Amniotic epithelial cell (primary cell): Measurements from ENCODE around the gene SCT.

ENCODE experiments used
- DNase-seq: peaks from one replicate; pipeline ENCODE4 v3.0.0-alpha.2; 2010; ENCODE audit warnings: low read depth

The SCT gene

GRCh38 chr11:610146-610801 is 16.7 kb downstream of the SCT start:
- DNase-seq: no peak

GRCh38 chr11:609341-609811 is 17.6 kb downstream of the SCT start:
- DNase-seq: no peak

GRCh38 chr11:608791-609251 is 18.2 kb downstream of the SCT start:
- no peak for DNase-seq

- DNase-seq: no peak
Observed at GRCh38 chr11:607971-608659, 18.9 kb downstream of the SCT start.

DNA sequence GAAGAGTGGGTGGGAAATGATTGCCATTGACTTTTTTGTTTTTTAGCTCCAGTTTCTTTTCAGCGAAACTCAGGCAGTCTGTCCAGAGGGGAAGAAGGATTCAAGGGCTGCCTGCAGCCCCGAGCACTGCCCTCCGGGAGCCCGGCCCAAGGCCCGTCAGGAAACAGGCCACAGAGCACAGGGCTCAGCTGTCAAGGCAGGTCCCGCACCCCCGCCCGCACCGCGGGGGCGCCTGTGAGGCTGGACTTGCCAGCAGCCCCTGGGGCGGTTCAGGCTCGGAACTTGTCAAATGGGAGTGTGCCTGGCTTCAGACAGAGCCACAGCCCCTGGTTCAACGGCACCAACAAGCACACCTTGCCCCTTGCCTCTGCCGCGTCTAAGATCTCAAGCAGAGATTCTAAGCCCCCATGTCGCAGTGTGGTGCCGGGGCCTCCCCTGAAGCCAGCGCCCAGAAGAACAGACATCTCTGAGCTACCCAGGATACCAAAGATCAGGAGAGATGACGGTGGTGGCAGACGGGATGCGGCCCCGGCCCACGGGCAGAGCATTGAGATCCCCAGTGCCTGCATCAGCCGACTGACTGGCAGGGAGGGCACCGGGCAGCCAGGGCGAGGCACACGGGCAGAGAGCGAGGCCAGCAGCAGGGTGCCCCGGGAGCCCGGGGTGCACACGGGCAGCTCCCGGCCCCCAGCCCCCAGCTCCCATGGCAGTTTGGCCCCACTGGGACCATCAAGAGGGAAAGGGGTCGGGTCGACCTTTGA is 19.8 kb downstream of the SCT start:
- no peak for DNase-seq

GRCh38 chr11:606245-606644 is 20.7 kb downstream of the SCT start:
- peak; percentile 93 for DNase-seq

DNA sequence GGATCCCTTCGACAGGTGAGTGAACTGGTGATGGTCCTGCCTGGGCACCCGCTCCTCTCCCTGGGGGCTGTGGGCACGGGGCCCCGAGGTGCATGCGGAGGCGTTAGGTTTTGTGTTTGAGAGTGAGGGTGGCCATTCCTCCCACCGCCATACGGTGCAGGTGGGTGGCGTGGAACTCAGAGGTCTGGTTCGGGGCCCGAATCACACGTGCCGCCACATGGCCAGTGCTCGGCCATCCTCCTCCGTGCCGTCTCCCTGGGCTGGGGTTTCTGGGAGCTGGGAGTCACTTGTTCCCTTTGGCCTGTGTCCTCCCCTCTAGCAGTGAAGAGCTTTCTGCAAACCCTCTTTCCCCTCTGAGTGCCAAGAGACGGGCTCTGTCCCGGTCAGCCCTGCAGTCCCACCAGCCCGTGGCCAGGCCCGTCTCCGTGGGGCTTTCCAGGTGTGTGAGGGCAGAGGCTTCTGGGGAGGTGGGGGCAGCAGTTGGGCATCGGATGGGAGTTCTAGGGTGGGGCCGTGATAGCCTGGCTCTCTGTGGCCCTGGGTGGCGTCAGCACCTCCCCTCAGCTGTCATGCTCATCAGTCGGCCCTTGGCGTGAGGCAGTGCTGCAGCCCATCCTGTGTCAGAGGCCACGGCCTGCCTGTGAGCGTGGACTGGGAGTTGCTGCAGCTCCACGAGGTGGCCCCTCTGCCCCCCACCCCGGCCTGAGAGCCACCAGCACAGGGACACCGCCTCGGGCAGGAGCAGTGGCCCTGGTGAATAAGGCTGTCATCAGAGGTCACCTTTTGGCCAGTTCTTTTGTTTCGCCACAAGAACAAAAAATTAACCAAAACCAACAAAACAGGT is 21.5 kb downstream of the SCT start:
- DNase-seq: no peak

DNA sequence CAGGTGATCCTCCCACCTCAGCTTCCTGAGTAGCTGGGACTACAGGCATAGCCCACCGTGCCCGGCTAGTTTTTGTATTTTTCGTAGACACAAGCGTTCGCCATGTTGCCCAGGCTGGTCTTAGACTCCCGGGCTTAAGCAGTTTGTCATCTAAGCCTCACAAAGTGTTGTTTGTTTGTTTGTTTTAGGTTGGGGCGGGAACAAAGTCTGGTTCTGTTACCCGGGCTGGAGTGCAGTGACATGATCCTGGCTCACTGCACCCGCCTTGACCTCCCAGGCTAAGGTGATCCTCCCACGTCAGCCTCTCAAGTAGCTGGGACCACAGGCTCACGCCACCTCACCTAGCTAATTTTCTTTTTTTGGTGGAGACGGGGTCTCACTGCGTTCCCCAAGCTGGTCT is 23.8 kb downstream of the SCT start:
- no peak for DNase-seq

DNA sequence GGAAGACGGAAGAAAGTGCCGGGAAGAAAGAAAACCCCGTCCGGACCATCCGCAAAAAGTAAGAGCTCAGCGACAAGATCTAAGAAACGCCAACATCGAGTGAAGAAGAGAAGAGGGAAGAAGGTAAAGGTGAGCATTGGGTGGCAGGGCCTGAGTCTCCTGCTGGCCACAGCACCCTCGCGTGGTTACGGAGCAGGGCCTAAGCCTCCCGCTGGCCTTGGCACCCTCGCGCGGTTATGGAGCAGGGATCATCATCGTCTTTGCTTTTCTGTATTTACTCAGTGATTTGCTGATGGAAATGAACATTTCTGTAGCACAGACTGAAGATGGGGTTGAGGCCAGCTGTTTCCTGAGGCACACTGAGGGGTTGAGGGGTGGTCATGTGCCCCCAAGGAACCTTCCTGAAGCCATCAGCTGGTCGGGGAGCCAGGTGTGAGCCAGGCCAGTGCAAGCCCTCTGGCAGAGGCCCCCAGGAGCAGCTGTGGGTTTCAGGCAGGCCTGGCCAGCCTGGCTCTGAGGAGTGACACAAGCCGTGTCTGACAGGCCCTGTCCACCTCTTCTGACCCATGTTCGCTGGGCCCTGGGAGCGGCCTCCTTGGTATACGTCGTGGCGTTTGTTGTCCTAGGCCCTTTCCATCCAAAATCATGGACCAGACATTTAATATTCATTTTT is 25.3 kb downstream of the SCT start:
- DNase-seq: no peak

GRCh38 chr11:598005-598680 is 28.8 kb downstream of the SCT start:
- DNase-seq: no peak

GRCh38 chr11:597166-597725 is 29.7 kb downstream of the SCT start:
- no peak for DNase-seq

DNA sequence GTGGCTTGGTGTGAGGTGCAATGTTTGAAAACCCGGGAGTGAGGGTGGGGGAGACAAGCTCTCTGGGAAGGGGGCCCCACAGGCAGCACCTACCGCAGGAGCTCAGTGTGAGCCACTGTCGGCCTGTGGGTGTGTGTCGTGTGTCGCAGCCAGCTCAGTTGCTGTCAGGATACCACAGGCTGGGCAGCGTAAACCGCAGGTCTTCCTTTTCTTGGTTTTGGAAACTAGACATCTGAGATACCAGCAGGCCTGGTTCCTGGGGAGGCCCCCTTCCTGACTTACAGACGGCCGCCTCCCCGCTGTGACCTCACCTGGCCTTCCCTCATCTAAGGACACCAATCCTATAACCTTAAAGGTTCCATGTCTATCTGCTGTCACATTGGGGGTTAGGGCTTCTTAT is 30.6 kb downstream of the SCT start:
- DNase-seq: no peak

DNA sequence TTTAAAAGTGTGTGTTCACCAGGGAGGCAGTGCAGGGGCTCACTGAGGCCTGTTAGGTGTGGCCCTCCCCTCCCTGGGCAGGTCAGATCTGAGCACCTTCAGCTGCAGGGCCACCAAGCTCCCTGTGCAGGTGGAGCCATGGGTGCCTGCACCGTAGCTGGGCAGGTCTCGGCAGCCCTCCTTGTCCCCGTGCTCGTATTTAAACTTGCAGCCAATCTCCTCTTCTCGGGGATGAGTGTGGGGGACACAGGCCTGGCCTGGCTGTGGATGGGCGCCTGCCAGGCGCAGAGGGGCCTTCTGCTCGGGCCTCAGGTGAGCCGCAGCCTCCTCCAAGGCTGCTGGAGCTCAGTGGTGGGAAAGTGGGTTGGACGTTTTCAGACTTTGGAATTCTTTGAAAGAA is 31.6 kb downstream of the SCT start:
- DNase-seq: no peak

DNA sequence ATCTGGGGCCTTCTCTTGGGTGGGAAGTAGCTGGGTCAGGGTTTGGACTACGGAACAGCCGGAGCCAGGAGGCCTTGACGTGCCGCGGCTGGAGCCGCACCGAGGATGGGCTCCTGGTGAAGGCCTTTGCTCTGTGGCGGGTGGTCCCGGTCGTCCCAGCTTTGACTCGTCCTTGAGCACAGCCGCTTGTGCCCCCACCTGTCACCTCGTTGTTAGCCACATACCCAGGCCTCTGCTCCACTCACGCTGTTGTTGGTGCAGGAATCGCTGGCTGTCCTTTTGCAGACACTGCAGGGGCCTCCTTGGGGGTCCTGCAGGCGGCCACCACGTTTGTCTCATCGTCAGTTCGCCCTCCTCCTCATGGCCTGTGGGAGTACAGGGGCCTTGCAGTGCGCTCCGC is 33.6 kb downstream of the SCT start:
- no peak for DNase-seq

DNA sequence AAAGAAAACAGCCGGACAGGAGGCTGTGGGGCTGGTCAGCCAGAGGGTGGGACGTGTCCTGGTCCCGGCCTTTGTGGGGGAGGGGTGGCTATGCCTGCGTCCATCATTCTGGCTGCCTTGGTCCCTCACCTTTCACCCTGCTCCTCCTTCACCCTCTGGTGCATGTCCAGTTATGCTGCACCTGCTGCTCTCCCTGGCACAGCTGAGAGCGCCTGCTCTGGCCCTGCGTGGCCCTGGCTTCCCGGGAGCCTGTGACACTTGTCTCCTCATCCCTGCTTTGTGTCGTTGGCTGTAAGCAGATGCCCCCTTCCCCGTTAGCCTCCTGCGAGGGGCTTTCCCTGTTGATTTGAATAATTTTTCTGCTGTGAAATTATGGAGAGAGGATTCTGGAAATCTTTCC is 34.1 kb downstream of the SCT start:
- DNase-seq: no peak

GRCh38 chr11:592501-592900 is 34.5 kb downstream of the SCT start:
- no peak for DNase-seq

DNA sequence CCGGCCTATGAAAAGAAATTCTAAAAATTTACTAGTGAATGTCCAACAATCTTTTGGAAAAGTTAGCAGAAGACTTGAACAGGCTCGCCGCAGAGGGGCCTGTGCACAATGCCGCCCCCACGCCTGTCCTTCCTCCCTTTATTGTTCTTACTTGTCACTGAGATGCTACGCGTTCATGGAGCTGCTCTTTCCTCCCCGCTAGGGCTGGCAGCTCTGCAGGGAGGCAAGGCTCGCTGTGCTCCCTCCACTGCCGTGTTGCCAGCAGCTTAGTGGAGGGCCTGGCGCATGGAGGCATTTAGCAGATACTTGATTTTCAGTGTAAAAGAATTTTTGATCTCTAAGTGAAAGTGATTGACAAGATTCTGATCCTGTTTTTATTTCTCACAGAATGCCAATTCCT is 36.0 kb downstream of the SCT start:
- DNase-seq: no peak

- DNase-seq: no peak
Observed at GRCh38 chr11:589798-590197, 37.2 kb downstream of the SCT start.

DNA sequence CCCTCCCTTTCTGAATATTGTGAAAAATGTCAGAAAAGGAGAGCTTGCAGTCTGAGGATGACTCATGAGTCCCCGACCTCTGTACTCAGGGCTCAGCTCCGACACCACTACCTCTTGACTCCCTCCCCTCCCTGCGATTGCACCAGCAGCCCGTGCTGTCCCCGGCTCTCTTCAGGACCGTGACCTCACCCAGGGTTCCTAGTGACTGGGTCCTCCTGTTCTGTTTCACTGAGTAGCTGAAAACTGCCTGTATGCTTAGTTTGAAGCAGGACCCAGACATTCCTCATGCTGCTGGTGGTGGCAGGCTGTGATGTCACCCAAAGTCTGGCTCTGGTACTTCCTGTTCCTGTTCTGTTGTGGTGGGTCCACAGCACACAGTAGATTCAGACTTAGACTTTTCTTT is 39.0 kb downstream of the SCT start:
- DNase-seq: peak; percentile 87

DNA sequence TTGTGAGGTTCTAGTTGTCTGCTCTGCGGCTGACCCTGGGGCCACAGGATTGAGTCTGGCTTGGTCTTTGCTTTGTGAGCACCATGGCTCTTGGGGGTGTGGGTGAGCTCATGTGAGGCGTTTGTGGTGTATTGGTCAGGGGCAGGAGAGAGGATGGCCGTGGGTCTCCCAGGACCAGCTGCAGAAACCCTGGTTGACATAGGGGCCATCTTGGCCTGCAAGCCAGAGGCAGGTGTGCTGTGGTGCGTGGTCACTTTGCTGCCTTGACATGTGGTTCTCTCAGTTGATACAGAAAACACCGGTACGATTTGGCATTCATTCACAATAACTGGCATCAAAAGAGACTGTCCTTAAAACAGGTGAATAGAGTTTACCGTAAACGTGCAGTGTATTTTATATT is 39.4 kb downstream of the SCT start:
- no peak for DNase-seq
